ENCODE measurements around the gene LKAAEAR1. TPM values are rescaled to one million over a fixed set of nuclear protein-coding genes. Genes with fewer than 3 reads are reported as not detected.
A peak's percentile ranks its signal among the peaks of the same experiment; 100 is the strongest.

Gene LKAAEAR1
- total RNA-seq, 4 donors from 2014 or later, result not detected

DNA sequence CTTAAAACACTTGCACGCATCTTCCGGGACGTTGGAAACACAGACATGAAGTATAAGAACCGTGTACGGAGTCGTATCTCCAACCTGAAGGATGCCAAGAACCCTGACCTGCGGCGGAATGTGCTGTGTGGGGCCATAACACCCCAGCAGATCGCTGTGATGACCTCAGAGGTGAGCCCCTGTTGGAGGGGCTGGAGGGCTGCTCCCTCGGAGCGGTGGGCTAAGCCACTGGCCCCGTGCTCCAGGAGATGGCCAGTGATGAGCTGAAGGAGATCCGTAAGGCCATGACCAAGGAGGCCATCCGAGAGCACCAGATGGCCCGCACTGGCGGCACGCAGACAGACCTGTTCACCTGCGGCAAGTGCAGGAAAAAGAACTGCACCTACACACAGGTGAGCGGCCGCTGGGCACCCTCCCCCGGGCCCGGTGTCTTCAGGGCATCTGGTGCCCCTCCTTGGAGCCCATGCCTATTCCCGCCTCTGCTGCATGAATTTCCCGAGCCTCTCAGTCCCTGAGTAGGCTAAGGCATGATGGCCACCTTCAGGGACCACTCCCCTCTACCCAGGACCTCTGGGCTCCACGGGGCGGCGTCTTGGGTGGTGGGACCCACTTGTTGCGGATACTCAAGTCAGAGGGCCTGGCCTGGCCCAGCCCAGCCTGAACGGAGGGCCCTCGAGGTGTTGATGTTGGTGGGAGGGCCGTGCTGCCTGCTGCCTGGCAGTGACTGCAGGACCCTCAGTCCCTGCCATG, 13.8 kb downstream of the LKAAEAR1 start:
- Histone ChIP-seq H3K27ac (no peak overlapping the region), H3K4me1 (no peaks in the 10 kb centered on the region), H3K36me3 (no peaks in the 10 kb centered on the region), H3K9me3 (no peaks in the 10 kb centered on the region), H3K27me3 (no peaks in the 10 kb centered on the region), H3K4me3 (no peak overlapping the region)
- intact Hi-C loops (cut with DNase I; ENCODE audit: low total_unique reads) (no loop called here), in situ Hi-C loops (cut with MboI; ENCODE audit: low sequenced_read_pairs in 4 of 4) (no loop called here)
- DNase-seq (no peak), ATAC-seq (no peak)
- TF ChIP-seq, protein P1, sequence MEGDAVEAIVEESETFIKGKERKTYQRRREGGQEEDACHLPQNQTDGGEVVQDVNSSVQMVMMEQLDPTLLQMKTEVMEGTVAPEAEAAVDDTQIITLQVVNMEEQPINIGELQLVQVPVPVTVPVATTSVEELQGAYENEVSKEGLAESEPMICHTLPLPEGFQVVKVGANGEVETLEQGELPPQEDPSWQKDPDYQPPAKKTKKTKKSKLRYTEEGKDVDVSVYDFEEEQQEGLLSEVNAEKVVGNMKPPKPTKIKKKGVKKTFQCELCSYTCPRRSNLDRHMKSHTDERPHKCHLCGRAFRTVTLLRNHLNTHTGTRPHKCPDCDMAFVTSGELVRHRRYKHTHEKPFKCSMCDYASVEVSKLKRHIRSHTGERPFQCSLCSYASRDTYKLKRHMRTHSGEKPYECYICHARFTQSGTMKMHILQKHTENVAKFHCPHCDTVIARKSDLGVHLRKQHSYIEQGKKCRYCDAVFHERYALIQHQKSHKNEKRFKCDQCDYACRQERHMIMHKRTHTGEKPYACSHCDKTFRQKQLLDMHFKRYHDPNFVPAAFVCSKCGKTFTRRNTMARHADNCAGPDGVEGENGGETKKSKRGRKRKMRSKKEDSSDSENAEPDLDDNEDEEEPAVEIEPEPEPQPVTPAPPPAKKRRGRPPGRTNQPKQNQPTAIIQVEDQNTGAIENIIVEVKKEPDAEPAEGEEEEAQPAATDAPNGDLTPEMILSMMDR (IDR thresholded peaks at IDR 0.05 in 4 of 5, conservative IDR thresholded peaks at IDR 0.05 in 1 of 5), result no peak
- no peak for TF ChIP-seq POLR2A (IDR thresholded peaks at IDR 0.05)

DNA sequence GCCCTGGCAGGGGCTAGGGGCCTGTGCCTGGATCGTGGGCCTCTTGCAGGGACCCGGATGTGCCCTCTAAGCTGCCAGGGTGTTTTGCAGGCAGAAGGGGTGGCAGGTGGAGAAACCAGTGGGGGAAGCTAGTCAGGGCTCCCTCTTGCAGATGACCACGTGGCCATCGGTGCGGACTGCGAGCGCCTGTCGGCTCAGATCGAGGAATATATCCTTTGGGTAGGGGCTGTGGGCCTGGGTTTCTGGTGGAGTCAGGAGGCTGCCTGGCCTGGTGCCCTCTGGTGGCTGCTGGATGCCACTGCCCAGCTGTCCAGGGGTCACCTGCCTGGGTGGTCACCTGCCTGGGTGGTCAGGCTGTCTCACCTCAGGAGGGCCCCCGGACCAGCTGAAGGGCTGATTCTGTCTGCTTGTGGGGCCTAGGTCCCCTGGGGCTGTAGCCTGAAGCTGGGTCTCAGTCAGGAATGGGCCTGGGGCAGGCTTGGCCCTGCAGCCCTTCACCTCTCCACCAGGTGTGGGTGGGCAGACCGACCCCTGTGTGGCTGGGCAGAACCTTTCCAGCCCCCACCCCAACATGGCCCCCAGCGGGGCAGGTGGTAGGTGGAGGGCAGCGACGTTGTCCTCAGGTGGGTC, 14.5 kb downstream of the LKAAEAR1 start:
- ATAC-seq (no peak), DNase-seq (no peak)
- intact Hi-C loops (cut with DNase I; ENCODE audit: low total_unique reads) (loop anchor here (10.0 kb wide), 1 partner anchor 445 kb away; the partner anchor contains the start of gene GMEB2), in situ Hi-C loops (cut with MboI; ENCODE audit: low sequenced_read_pairs in 4 of 4) (no loop called here)
- Histone ChIP-seq H3K4me1 (peaks cover 0 to 5% of the 10 kb centered on the region in 2 donors), H3K36me3 (no peaks in the 10 kb centered on the region), H3K9me3 (no peaks in the 10 kb centered on the region), H3K4me3 (no peak overlapping the region), H3K27me3 (no peaks in the 10 kb centered on the region), H3K27ac (no peak overlapping the region)
- no peak for TF ChIP-seq POLR2A (IDR thresholded peaks at IDR 0.05)
- TF ChIP-seq, protein P1 (IDR thresholded peaks at IDR 0.05 in 4 of 5, conservative IDR thresholded peaks at IDR 0.05 in 1 of 5), result peak in 4 of 5 experiments; percentile 32 to 55 (median 37)

DNA sequence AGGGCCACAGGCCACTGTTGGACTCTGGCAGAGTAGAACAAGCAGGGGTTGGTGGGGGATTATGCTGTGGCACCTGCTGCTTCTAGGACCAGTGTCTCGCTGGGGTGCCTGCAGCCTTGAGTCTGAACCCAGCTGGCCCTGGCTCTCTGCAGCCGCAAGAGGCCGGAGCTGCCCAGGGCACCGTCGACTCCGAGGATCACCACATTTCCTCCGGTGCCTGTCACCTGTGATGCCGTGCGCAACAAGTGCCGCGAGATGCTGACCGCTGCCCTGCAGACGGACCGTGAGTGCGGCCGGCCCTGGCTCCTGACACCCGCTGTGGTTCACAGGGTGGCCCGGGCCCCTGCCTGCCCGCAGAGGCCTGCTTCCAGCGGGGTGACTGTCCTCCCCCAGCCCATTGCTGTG, 15.0 kb downstream of the LKAAEAR1 start:
- Histone ChIP-seq H3K9me3 (no peaks in the 10 kb centered on the region), H3K36me3 (no peaks in the 10 kb centered on the region), H3K27me3 (no peaks in the 10 kb centered on the region), H3K27ac (no peak overlapping the region), H3K4me3 (no peak overlapping the region), H3K4me1 (peaks cover 3 to 10% of the 10 kb centered on the region in 2 donors)
- in situ Hi-C loops (cut with MboI; ENCODE audit: low sequenced_read_pairs in 4 of 4), result no loop called here
- intact Hi-C loops (cut with DNase I; ENCODE audit: low total_unique reads), result loop anchor here (10.0 kb wide), 1 partner anchor 444 kb away; the partner anchor contains the start of gene GMEB2
- ATAC-seq (no peak), DNase-seq (no peak)
- TF ChIP-seq, protein P1 (IDR thresholded peaks at IDR 0.05 in 4 of 5, conservative IDR thresholded peaks at IDR 0.05 in 1 of 5), result no peak
- no peak for TF ChIP-seq POLR2A (IDR thresholded peaks at IDR 0.05)

- intact Hi-C loops (cut with DNase I; ENCODE audit: low total_unique reads) (loop anchor here (10.0 kb wide), 1 partner anchor 444 kb away; the partner anchor contains the start of gene GMEB2), in situ Hi-C loops (cut with MboI; ENCODE audit: low sequenced_read_pairs in 4 of 4) (no loop called here)
- Histone ChIP-seq H3K9me3 (no peaks in the 10 kb centered on the region), H3K4me1 (peaks cover 9 to 16% of the 10 kb centered on the region in 2 donors), H3K27ac (no peak overlapping the region), H3K27me3 (no peaks in the 10 kb centered on the region), H3K36me3 (no peaks in the 10 kb centered on the region), H3K4me3 (no peak overlapping the region)
- TF ChIP-seq POLR2A (IDR thresholded peaks at IDR 0.05), result no peak
- TF ChIP-seq, protein P1 (IDR thresholded peaks at IDR 0.05 in 4 of 5, conservative IDR thresholded peaks at IDR 0.05 in 1 of 5), result no peak
- DNase-seq (no peak), ATAC-seq (no peak)
Measured at GRCh38 chr20:64068386-64069208, 15.6 kb downstream of the LKAAEAR1 start.
